ENCODE measurements around the gene ERVFRD-1.

The ERVFRD-1 gene

GRCh38 chr6:11085758-11086435 is 25.6 kb downstream of the ERVFRD-1 start:
- DNase-seq: no peak

- no peak for DNase-seq
Observed at GRCh38 chr6:11083956-11084355, 27.6 kb downstream of the ERVFRD-1 start.

GRCh38 chr6:11083491-11083890 is 28.0 kb downstream of the ERVFRD-1 start:
- DNase-seq: no peak

GRCh38 chr6:11080296-11080695 is 31.2 kb downstream of the ERVFRD-1 start:
- DNase-seq: no peak

GRCh38 chr6:11078266-11078665 is 33.3 kb downstream of the ERVFRD-1 start:
- no peak for DNase-seq

GRCh38 chr6:11076540-11076939 is 35.0 kb downstream of the ERVFRD-1 start:
- DNase-seq: no peak

- DNase-seq: no peak
Observed at GRCh38 chr6:11072101-11072500, 39.4 kb downstream of the ERVFRD-1 start.

- no peak for DNase-seq
Observed at GRCh38 chr6:11069760-11070159, 41.8 kb downstream of the ERVFRD-1 start.

- DNase-seq: no peak
Observed at GRCh38 chr6:11067348-11067747, 44.2 kb downstream of the ERVFRD-1 start.

GRCh38 chr6:11066505-11067347 is 44.8 kb downstream of the ERVFRD-1 start:
- DNase-seq: no peak

GRCh38 chr6:11065436-11066202 is 45.9 kb downstream of the ERVFRD-1 start:
- no peak for DNase-seq

- DNase-seq: no peak
Observed at GRCh38 chr6:11064836-11065235, 46.7 kb downstream of the ERVFRD-1 start.

GRCh38 chr6:11062715-11063114 is 48.8 kb downstream of the ERVFRD-1 start:
- no peak for DNase-seq

- no peak for DNase-seq
Observed at GRCh38 chr6:11062083-11062482, 49.4 kb downstream of the ERVFRD-1 start.

- no peak for DNase-seq
Observed at GRCh38 chr6:11058406-11058805, 53.1 kb downstream of the ERVFRD-1 start.

- no peak for DNase-seq
Observed at GRCh38 chr6:11056871-11057270, 54.7 kb downstream of the ERVFRD-1 start.

GRCh38 chr6:11055127-11055627 is 56.3 kb downstream of the ERVFRD-1 start:
- no peak for DNase-seq

GRCh38 chr6:11054722-11055121 is 56.8 kb downstream of the ERVFRD-1 start:
- DNase-seq: no peak

GRCh38 chr6:11053307-11053706 is 58.2 kb downstream of the ERVFRD-1 start:
- DNase-seq: no peak
